Activated gamma-delta T cell treated with Interleukin-2 at 50 U/mL for 16 hours (primary cell): ENCODE data around the gene STX11.

Experiments
- DNase-seq: peaks from one replicate; pipeline ENCODE4 v3.0.0-alpha.2; 2020

STX11 gene

DNA sequence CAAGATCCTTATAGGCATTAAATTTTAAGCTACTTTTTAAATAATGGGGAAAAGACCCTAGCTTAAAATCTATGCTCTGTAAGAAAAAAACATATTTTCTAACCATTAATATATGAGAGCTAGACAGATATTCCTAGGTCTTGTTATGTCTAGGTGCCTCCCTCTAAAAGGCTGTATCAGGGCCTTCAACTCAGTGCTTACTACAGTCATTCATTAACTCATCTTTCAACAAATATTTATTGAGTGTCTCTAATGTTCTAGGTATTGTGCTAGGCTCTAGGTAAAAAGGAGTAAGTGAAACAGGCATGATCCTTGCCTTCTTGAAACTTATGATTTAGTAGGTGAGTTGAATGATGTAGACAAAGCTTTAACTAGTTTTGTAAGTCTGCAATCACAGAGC is 6.4 kb upstream of the STX11 start:
- no peak for DNase-seq

DNA sequence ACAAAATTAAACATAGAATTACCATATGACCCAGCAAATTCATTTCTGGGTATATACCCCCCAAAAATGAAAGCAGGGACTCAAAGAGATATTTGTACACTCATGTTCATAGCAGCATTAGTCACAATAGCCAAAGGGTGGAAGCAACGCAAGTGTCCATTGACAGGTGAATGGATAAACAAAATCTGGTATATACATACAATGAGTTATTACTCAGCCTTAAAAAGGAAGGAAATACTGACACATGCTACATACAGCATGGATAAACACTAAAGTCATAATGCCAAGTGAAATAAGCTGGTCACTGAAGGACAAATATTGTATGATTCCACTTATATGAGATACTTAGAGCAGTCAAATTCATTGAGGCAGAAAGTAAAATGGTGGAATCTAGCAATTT is 5.3 kb upstream of the STX11 start:
- DNase-seq, result no peak

DNA sequence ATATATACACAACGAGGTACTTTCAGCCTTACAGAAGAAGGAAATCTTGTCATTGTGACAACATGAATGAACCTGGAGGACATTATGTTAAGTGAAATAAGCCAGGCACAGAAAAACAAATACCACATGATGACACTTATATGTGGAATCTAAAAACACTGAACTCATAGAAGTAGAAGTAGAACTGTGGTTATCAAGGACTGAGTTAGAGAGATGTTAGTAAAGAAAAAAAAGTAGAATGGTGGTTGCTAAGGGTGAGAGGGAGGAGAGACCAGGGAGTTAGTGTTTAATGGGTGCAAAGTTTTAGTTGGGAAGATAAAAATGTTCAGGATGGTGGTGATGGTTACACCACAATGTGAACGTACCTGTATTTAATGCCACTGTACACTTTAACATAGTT is 4.8 kb upstream of the STX11 start:
- no peak for DNase-seq

DNA sequence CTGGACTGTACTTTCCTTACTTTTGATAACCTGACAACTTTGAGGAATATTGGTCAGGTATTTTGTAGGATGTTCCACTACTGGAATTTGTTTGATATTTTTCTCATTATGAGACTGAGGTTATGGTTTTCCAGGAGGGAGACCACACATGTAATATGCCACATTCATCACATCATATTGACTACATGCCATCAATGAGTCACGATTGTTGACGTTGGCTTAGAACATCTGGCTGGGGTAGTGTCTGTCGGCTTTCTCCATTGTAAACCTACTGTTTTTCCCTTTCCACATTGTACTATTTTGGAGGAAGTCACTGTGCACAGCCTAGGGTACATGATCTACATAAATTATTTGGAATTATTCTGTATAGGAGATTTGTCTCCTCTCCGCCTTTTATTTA is 1.4 kb upstream of the STX11 start:
- DNase-seq, result no peak

DNA sequence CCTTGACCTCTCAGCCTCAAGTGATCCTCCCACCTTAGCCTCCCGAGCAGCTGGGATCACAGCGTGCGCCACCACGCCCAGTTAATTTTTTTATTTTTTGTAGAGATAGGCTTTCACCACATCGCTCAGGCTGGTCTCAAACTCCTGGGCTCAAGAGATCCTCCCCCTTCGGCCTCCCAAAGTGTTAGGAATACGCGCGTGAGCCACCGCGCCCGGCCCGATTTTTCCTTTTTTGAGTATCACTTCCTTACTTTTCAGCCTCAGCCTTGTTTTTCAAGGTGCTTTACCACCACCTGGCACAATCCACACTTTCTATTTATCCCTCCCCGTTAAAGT is 791 bp upstream of the STX11 start:
- no peak for DNase-seq

DNA sequence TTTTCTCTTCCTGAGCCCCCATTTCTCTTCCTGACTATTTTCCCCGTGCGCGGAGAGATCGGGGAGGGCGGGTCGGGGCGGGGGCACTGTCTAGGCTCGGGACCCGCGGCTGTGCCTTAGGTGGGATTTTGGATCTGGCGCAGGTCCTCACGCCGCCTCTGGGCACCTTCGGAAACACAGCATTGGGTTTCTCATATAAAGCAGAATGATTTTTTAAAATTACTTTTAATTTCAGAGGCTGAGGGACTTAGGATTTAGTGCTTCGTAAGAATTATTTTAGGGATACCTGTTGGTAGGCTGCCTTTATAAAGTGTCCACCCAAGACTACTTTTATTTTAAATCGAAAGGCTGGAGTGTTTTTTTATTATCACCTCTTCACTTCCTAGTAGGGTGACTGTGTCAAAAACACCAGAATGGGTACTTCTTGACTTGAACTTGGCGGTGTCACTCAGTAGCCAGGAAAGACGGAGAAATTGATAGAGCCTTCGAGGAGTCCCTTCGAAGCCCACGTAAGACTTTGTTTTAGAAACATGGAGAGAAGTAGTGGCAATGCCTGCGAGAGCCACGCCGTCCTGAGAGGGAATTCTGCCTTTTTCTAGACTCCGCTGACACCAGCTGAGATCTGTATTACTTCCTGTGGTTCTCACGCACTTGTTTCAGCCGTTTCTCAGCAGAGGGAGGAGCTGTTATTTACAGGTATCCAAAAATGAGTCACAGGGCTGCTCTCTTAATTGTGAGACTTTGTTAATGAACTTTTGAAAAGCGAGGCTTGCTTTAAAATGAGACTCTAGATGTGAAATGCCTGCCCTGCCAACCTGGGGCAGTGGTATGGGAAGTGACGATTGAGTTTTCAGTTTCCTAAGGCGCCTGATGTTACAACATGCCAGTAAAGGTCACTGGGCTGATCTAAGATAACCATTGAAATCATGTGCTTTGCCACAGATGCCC is 667 bp downstream of the STX11 start:
- peak; percentile 58 for DNase-seq

DNA sequence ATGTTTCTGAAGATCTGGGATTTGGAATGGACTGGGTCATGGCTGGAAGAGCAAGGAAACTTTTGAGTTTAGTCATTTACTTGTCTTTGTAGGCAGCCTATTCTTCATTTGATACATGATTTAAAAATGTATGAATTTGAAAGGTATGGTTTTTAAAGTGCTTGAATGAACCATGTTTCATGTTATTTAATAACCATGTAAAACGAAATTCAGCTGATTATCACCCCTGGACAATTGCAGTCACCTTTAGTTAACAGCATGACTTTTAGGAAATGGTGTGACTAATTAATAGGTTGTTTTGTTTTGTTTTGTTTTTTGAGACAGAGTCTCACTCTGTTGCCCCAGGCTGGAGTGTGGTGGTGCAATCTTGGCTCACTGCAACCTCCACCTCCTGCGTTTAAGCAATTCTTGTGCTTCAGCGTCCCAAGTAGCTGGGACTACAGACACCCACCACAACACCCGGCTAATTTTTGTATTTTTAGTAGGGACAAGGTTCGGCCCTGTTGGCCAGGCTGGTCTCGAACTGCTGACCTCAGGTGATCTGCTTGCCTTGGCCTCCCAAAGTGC is 2.1 kb downstream of the STX11 start:
- DNase-seq, result no peak

DNA sequence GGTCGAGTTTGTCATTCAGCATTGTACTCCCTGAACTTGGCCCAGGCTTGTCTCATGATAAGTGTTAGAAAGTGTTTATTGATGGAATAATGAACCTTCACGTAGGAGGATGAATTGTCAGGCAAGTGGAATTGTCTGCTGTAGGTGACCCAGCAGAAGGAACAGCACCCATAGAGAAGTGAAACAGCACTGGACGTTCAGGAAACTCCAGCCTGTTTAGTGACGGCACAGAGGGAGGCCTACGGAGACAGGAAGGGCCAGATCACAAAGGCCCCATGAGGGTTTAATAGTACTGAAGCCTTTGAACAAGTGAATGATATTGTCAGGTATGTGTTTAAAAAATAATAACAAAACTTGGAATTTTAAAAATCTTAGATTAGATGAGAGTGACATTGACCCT is 2.9 kb downstream of the STX11 start:
- no peak for DNase-seq

DNA sequence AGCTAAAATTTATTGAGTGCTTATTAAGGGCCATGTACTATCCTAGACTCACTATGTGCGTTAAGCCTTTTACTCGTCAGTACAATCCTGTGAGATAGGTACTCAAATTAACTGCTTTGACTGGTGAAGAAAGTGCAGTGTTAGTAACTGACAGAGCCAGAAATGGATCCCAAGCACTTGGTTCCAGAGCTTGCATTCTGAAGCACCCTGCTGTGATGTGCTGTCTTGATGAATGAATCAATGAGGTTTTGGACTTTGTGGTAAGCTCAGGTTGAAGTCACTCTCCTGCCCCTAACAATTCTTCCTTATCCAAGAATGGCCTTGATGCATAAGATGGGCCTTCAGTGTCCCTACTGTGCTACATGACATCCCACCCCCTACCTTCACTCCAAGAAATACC is 3.7 kb downstream of the STX11 start:
- no peak for DNase-seq

DNA sequence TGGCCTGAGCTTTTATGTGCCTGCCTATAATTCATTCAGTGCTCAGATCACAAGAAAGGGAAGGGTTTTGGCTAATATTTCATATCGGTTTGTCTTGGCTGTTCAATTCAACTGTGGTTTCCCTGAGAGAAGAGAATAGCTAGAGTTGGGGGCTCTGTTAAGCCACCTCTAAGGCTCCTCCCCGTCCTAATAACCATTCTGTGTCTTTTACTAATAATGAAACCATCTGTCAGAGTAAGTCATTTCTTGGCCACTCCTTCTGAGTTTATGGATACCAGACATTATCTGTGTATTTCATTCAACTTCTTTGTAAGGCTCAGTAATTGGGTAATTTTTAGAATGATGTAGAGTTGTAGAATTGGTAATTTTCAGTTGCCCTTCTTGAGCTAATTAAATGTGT is 5.2 kb downstream of the STX11 start:
- DNase-seq, result no peak

DNA sequence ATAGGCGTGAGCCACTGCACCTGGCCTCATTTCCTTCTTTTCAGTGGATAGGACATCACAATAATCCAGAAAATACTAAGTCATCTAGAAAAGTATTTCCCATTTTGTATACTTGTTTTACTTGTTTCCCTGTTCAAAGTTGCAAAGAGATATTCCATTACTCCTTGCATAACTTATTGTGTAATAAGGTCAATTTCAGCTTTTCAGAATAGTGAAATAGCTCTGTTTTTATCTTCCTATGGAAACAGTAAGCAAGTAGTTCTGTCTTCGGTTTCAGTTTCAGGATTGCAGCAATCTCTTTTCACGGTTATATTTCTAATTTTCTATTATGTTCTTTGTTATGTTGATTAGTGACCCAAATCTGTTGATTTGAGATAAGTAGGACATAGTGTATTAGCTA is 6.0 kb downstream of the STX11 start:
- DNase-seq, result no peak

DNA sequence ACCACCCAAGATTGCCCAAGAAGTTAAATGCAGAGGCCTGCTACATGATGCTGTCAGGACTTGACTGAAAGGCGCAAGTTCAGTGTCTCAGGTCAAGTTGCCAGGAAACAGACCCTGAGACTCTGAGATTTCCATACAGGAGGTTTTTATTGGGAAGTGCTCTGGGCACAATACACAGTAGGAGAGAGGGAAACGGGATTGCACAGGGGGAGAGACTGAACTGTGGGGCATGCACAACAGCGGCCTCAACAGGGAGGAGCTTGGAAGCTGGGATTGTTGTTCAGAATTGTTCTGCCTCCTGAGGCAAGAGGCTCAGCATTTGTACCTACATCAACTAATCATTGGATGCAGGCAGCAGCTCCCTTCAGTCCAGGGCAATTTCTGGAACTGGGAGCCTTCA is 6.7 kb downstream of the STX11 start:
- DNase-seq, result no peak

DNA sequence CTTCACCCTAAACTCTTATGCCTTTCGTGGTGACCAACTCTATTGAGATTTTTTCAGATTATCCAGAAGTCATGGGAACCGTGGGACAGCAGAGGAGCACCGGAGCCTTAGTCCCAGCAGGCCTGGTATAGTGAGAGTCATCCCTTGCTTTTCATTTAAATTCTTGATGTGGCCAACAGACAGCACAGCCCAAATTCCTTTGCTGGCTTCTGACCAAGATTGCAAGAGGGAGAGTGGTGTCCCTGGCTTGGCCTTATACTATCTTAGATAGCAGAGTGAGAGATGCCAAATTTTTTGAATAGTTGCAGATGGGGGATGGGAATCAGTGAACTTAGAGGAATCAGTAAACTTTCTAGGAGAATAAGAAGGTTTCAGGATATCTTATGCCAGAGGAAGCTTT is 7.8 kb downstream of the STX11 start:
- DNase-seq, result no peak

DNA sequence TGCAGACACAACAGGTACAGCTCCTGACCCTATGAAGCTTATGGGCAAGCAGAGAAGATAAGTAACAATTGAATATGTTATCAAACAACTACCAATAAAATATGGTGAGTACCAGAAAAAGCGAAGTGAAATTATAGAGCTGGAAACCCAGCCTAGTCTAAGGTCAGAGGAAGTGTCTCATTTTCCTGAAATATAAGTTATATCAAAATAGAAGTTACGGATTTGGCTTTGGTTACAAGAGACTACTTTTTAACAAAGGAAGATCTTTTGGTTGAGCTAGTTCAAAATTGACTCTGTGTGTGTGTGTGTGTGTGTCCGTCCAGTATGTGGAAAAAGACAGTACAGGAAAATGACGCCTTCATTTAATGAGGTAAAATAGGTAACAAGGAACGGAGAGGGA is 8.9 kb downstream of the STX11 start:
- DNase-seq, result no peak

DNA sequence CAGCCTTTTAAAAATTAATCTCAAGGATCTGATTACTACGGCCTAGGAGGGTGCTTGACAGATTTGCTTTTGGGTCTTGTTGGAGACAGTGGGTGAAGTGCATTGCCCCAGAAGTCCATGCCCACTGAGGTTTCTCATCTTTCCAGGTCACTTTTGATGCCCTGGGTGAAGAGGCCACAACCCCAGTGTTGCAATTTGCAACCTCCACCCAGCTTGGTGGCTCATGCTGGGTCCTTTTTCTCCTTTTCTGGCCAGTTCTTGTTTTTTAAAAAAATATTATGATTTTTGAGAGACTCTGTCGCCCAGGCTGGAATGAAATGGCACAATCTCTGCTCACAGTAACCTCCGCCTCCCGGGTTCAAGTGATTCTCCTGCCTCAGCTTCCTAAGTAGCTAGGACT is 9.4 kb downstream of the STX11 start:
- DNase-seq, result no peak

DNA sequence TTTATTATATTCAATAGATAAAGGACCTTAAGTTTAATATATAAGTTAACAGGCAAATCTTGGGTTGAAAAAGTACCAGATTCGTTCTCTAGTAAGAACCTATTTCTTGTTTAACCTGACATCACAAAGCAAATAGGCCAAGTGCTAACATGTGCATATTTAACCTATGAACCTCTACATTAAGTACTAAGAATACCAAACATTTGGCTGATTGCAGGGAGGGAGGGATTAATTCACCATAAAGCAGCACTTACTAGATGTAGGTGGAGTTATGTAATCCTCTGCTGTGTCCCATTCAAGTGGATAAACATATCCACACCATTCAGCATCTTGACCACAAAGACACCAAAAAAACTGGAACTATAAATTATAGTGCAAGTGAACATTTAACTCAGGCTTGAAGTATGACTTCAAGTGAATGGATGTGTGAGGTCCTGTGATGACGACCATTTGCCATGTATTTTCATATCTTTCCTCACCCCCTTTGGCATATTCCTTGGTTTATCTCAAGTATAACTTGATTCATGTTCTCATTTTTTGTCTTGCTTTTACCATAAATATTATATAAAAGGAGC is 10.2 kb downstream of the STX11 start:
- no peak for DNase-seq

DNA sequence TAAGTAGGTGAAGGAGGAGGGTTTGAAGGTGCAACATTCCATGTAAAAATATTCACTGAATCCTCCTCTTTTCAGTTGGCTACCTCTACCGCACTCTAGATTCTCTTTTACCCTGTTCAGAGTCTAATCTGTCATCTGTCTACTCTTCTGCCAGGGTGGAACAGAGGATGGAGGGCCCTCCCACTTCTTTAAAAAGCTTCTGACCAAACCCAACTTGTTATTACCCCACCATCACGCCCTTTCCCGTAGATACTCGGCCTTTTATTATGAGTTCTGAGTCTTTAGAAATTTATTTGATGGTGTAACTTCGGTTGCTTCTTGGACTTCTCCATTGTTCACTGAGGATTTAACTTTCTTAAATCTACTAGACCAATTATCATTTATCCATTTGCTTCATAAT is 11.7 kb downstream of the STX11 start:
- no peak for DNase-seq

DNA sequence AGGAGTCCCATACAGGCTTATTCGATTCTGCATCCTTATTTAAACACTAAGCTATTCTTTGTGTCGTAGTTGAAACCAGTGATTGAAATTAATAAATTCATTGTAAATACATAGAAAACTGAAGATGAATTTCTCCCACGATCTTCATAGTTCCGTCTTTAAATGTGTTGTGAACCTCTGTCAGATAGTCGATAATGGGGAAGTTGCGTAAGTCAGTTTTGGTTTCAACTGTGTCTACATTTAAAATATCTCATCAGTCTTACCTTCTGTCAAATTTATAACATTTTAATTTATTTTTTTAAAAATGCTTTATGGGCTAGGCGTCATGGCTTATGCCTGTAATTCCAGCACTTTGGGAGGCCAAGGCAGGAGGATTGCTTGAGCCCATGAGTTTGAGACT is 12.7 kb downstream of the STX11 start:
- DNase-seq, result no peak

DNA sequence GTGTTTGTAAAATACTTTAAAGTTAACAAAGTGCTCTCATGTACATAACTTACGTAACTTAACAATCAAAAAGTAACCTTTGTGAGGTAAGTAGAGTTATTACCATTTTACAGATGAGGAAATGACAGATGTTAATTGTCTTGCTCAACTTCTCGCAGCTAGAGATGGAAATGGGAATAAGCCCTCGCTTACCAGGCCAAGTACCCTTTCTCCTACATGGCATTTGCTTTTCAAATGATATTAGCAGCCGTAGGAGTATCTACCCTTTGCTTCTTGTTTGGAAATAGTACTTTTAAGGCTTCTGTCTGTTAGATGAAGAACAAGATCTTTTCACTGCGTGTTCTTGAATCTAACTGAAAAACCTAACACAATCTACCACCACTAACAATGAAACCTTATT is 15.5 kb downstream of the STX11 start:
- no peak for DNase-seq

DNA sequence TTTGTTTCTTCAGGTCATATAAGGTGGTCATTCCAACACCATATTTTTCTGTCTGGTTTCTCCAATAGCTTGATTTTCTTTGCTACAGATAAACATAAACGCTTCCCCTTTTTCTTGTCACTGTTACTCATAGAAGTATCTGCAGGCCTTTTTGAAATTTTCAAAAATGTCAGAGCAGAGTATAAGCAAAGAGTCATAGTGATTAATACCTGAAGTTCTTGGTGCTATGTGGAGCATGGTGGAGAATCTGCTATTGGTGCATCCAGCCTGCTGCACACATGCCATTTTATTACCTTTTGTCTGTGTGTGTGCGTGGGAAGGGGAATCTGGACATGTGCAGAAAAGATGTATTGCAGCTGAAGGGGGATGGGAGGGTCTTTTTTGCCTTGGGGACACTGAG is 19.7 kb downstream of the STX11 start:
- no peak for DNase-seq

DNA sequence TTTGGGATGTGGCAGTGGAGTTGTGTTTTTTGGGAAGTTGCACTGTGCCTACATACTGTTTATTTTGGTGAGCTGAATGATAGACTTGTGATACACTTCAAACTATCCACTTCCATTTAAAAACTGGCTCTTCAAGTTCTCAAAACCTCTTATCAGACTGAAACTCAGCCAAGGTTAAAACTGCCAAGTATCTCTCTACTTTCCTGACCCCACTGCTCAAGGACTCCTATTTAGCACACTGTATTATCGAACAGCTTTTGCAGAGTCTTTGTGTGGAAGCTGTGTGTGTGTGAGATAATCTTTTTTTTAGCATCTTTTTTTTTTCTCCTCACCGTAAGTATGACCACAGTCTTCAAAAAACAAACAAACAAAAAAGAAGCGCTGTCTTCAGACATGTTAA is 21.1 kb downstream of the STX11 start:
- no peak for DNase-seq

DNA sequence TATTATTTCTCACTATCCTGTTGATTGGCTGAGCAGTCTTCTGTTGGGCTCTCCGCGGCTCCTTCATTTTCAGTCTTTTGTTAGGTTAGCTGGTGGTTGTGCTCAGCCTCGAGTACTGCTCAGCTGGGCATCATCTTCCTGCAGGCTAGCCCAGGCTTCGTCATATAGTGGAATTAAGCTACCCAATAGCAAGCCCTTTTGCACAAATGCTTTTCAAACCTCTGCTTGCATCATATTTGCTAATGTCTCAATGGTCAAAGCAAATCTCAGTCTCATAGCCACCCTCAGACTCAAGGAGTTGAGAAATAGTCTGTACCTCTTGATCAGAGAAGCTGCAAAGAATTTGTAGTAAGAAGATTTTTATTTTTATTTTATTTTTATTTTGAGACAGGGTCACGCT is 23.7 kb downstream of the STX11 start:
- no peak for DNase-seq

DNA sequence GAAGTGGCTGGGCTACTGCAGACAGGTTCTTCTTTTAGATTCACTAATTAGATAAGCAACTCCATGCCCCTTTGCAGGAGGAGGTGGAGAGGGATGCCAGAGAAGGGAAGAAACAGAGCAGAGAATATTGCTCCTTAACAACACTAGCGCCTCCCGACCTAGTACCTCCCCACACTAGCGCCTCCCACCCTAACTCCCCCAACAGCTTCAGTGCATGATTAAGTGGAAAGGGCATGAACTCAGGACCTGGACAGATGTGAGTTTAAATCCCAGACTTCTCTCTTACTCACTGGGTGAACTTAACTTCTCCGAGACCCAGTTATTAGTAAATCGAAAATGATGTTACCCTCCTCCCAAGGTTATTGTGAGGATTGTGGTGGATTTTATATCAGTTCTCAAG is 25.7 kb downstream of the STX11 start:
- no peak for DNase-seq

DNA sequence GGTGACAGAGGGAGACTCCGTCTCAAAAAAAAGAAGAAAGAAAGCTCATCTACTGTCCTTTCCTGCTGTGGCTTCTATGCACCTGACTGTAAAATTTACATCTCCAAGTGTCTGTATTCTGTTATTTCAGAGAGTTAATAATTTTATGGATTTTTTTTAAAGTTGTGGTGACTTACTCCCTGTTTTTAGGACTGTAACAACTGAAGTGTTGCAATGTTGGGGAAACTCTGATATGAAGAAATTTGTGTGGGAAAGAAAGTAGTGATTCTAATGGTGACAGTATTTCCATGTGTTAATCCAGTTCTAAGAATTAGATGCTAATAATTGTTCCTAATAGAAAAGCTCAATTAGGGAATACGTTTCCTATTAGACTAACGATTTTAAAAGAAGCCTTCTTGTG is 27.4 kb downstream of the STX11 start:
- no peak for DNase-seq

DNA sequence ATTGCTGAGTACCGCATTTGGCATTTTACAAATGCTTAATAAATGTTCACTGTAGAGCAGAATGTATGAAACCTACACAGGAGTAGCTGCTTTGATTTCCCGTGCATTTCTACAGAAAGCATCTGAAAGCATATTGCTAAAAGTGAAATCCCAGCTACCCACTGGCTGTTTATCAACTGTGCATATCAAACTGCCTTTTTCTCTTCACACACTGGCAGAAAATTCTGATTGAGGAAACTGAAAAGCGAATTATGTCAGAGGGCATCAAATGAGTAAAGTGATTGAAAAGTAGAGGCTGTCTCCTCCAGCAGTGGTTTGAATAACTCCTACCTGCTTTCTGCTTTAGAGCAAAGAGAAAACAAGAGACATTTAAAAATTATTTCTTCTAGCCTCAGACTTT is 28.0 kb downstream of the STX11 start:
- DNase-seq, result no peak
